HL-60/S4 treated with retinoic acid at 250 ng/mL for 4 days and 3 days (cell line): ENCODE measurements around the gene KRTAP20-3.

Source experiments
- in situ Hi-C: fragments of 300-500 bp; cut with MboI; formaldehyde crosslinking; loops from 2 replicates; pipeline ENCODE4 v1.7.0; 2022; ENCODE audit warnings: low sequenced_read_pairs

The KRTAP20-3 gene

GRCh38 chr21:30642564-30642963 lies at the start of gene KRTAP20-3:
Gene KRTAP20-3 (plus strand): TSS chr21:30642864.
- in situ Hi-C loops: no loop called here

- in situ Hi-C loops: no loop called here
Observed at GRCh38 chr21:30598802-30599201, 43.9 kb upstream of the KRTAP20-3 start, which contains the start of gene KRTAP6-2. Gene KRTAP6-2 (minus strand): TSS chr21:30598902. CDS start chr21:30598874, 28 bp downstream.

- in situ Hi-C loops: no loop called here
Observed at GRCh38 chr21:30600787-30601186, 41.9 kb upstream of the KRTAP20-3 start, which contains the start of gene KRTAP22-1. Gene KRTAP22-1 (plus strand): TSS chr21:30601087.

GRCh38 chr21:30605968-30606367 lies 36.7 kb upstream of the KRTAP20-3 start:
- in situ Hi-C loops: no loop called here

GRCh38 chr21:30612132-30612531 lies 30.5 kb upstream of the KRTAP20-3 start:
- in situ Hi-C loops: no loop called here

- in situ Hi-C loops: no loop called here
Observed at GRCh38 chr21:30613836-30614235, 28.8 kb upstream of the KRTAP20-3 start, which contains the start of gene KRTAP6-1. Gene KRTAP6-1 (minus strand): TSS chr21:30613930. CDS start chr21:30613904, 26 bp downstream.

GRCh38 chr21:30615199-30615598 lies 27.5 kb upstream of the KRTAP20-3 start:
- in situ Hi-C loops: no loop called here

GRCh38 chr21:30616125-30616524 lies 26.5 kb upstream of the KRTAP20-3 start, which contains the start of gene KRTAP20-1:
Gene KRTAP20-1 (plus strand): TSS chr21:30616425. CDS start chr21:30616455, 30 bp downstream.
- in situ Hi-C loops: no loop called here

- in situ Hi-C loops: no loop called here
Observed at GRCh38 chr21:30620080-30620479, 22.6 kb upstream of the KRTAP20-3 start.

- in situ Hi-C loops: no loop called here
Observed at GRCh38 chr21:30620522-30620921, 22.1 kb upstream of the KRTAP20-3 start, which contains the start of gene KRTAP20-4. Gene KRTAP20-4 (plus strand): TSS chr21:30620627.

GRCh38 chr21:30623362-30623761 lies 19.3 kb upstream of the KRTAP20-3 start:
- in situ Hi-C loops: no loop called here

- in situ Hi-C loops: no loop called here
Observed at GRCh38 chr21:30625449-30626165, 17.1 kb upstream of the KRTAP20-3 start.

GRCh38 chr21:30628109-30628508 lies 14.6 kb upstream of the KRTAP20-3 start:
- in situ Hi-C loops: no loop called here

GRCh38 chr21:30629200-30629599 lies 13.5 kb upstream of the KRTAP20-3 start:
- in situ Hi-C loops: no loop called here

GRCh38 chr21:30634906-30635305 lies 7.8 kb upstream of the KRTAP20-3 start, which contains the start of gene KRTAP20-2:
Gene KRTAP20-2 (plus strand): TSS chr21:30635206. CDS start chr21:30635264, 58 bp downstream.
- in situ Hi-C loops: no loop called here

GRCh38 chr21:30638686-30639085 lies 4.0 kb upstream of the KRTAP20-3 start:
- in situ Hi-C loops: no loop called here

GRCh38 chr21:30646904-30647414 lies 4.3 kb downstream of the KRTAP20-3 start:
- in situ Hi-C loops: no loop called here

GRCh38 chr21:30652891-30653290 lies 10.2 kb downstream of the KRTAP20-3 start:
- in situ Hi-C loops: no loop called here

GRCh38 chr21:30668776-30669175 lies 26.1 kb downstream of the KRTAP20-3 start:
- in situ Hi-C loops: no loop called here

GRCh38 chr21:30672985-30673650 lies 30.5 kb downstream of the KRTAP20-3 start:
- in situ Hi-C loops: no loop called here

- in situ Hi-C loops: no loop called here
Observed at GRCh38 chr21:30674312-30674711, 31.6 kb downstream of the KRTAP20-3 start.
